Fibroblast of lung (primary cell): ENCODE results near the gene PNMA6E.

Experiments used
- EZH2 ChIP-seq: IDR thresholded peaks from 2 replicates; pipeline ENCODE4 v1.5.1; 2012; ENCODE audit warnings: low read length, control low read depth, mild to moderate bottlenecking; ENCODE audit errors: missing control alignments
- TF ChIP-seq, protein P1 (sequence below), 2 donors: IDR thresholded peaks in 1 of 2; conservative IDR thresholded peaks in 1 of 2; 1 replicate in 1 of 2; 2 replicates in 1 of 2; pipeline ENCODE4 v1.5.1; 2011 to 2012; ENCODE audit warnings: low read length in 2 of 2, control low read depth in 1 of 2, inconsistent platforms in 1 of 2, low read depth in 1 of 2, mild to moderate bottlenecking in 1 of 2

DNA sequence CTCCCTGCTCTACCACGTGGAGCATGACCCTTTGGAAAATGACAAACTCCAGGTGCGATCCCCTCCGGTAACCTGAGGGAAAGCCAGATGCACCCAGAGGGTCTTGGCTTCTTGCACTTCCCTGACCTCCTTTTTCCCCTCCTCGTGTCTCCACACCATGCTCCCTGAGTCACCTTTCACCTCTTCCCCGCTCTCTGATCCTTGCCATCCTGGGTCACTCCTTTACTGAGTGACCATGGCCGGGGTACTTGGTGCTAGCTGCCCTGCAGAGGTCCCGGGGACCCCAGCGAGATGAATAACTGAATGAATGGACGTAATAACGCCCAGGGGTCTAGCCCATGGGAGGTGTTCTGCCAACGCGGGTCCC, 9.7 kb upstream of the PNMA6E start:
- TF ChIP-seq, protein P1, sequence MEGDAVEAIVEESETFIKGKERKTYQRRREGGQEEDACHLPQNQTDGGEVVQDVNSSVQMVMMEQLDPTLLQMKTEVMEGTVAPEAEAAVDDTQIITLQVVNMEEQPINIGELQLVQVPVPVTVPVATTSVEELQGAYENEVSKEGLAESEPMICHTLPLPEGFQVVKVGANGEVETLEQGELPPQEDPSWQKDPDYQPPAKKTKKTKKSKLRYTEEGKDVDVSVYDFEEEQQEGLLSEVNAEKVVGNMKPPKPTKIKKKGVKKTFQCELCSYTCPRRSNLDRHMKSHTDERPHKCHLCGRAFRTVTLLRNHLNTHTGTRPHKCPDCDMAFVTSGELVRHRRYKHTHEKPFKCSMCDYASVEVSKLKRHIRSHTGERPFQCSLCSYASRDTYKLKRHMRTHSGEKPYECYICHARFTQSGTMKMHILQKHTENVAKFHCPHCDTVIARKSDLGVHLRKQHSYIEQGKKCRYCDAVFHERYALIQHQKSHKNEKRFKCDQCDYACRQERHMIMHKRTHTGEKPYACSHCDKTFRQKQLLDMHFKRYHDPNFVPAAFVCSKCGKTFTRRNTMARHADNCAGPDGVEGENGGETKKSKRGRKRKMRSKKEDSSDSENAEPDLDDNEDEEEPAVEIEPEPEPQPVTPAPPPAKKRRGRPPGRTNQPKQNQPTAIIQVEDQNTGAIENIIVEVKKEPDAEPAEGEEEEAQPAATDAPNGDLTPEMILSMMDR (conservative IDR thresholded peaks at IDR 0.05 in 1 of 2, IDR thresholded peaks at IDR 0.05 in 1 of 2; ENCODE audit: low read depth in 1 of 2, low read length in 2 of 2): no peak
- no peak for TF ChIP-seq EZH2
